ENCODE measurements around the gene FKBP9. TPM values are rescaled to one million over a fixed set of nuclear protein-coding genes. Genes with fewer than 3 reads are reported as not detected.
"Not testable (repeated sequence)": the region's sequence is repeated elsewhere in the genome, so short reads cannot be mapped to it uniquely, and the experiment has no call there.

The FKBP9 gene
- total and polyA plus RNA-seq, 11 donors: 37.1 to 146 (median 121) TPM

DNA sequence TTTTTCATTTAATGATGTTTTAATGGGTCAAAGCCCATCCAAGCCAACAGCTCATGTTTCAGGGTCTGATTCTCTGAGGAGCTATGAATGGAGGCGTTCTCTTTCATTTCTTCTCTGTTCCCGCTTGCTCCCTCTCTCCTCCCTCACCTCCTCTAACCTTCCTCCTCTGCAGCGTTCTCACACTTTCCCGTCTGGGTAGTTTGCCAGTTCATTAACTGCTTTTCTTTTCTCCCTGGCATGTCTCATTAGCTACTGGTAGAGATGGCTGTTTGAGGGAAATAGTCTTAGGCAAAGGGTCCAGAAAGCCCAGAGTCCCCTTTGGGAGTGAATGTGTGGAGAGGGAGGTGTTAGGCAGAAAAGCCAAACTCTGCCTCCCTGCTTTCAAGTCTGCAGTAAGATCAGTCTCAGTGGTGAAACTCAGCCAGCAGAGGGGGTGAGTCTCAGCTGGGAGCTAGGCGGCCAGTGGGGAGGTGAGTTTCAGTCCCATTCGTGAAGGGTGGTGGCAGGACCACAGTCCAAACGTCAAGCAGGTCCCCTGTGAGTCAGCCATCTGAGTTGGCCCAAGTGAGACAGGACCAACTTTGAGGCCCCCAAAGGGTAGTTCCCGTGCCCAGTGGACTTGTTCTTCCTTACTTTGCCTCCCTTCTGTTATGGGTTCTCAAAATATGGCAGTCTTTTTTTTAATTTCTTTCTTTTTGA lies 7.4 kb downstream of the FKBP9 start:
- Histone ChIP-seq H3K27ac (peak overlapping the region in 6 of 12 donors; percentile 24 to 56 (median 44)), H3K4me1 (peaks cover 0 to 28% (median 15%) of the 10 kb centered on the region in 12 donors), H3K4me3 (peak overlapping the region in 1 of 12 donors; percentile 4)
- DNase-seq; intact Hi-C loops (cut with DNase I); H3K27me3 ChIP-seq; H3K9me3 ChIP-seq; H3K36me3 ChIP-seq: not testable (repeated sequence)
- 22 to 27% (median 25%) methylated on average over 6 to 7 of the region's 8 CpGs for WGBS, 4 donors
- ATAC-seq: peak; percentile 39 to 87 (median 82)
- TF ChIP-seq, protein P1, sequence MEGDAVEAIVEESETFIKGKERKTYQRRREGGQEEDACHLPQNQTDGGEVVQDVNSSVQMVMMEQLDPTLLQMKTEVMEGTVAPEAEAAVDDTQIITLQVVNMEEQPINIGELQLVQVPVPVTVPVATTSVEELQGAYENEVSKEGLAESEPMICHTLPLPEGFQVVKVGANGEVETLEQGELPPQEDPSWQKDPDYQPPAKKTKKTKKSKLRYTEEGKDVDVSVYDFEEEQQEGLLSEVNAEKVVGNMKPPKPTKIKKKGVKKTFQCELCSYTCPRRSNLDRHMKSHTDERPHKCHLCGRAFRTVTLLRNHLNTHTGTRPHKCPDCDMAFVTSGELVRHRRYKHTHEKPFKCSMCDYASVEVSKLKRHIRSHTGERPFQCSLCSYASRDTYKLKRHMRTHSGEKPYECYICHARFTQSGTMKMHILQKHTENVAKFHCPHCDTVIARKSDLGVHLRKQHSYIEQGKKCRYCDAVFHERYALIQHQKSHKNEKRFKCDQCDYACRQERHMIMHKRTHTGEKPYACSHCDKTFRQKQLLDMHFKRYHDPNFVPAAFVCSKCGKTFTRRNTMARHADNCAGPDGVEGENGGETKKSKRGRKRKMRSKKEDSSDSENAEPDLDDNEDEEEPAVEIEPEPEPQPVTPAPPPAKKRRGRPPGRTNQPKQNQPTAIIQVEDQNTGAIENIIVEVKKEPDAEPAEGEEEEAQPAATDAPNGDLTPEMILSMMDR (IDR thresholded peaks at IDR 0.05): peak in 10 of 12 donors; percentile 14 to 43 (median 36)

DNA sequence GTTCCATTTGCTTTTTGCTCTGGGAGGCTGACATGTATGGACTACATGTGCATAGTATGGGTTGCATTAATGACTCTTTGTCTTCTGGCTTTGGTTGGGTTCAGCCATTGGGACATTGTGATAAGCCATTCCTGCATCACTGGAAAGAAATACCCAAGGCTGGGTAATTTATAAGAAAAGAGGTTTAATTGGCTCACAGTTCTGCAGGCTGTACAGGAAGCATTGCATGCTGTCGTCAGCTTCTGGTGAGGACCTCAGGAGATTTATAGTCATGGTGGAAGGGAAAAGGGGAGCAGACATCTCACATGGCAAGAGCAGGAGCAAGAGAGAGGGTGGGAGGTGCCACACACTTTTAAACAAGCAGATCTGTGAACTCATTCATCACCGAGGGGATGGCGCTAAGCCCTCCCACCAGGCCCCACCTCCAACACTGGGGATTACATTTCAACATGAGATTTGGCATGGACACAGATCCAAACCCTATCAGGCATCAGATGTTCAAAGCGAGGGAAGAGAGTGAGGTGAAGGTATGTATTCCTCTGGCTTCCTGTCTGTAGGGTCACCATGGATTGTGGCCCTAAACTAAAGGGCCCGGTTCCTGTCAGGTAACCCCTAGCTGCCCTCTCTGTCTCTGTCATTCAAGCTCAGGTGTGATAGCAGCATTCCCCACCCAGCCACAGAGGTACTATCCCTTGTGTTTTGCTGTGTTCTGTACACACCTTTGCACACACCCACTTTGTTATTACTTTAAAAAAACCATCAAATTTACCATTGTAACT lies 9.4 kb downstream of the FKBP9 start:
- H3K36me3 ChIP-seq; DNase-seq; H3K4me3 ChIP-seq; H3K27me3 ChIP-seq; ATAC-seq; intact Hi-C loops (cut with DNase I); H3K27ac ChIP-seq: not testable (repeated sequence)
- Histone ChIP-seq H3K4me1 (peaks cover 0 to 25% (median 17%) of the 10 kb centered on the region in 12 donors), H3K9me3 (peaks cover 0 to 11% (median 0%) of the 10 kb centered on the region in 12 donors)
- WGBS, 4 donors: 72 to 87% (median 76%) methylated on average over 3 to 4 of the region's 5 CpGs

DNA sequence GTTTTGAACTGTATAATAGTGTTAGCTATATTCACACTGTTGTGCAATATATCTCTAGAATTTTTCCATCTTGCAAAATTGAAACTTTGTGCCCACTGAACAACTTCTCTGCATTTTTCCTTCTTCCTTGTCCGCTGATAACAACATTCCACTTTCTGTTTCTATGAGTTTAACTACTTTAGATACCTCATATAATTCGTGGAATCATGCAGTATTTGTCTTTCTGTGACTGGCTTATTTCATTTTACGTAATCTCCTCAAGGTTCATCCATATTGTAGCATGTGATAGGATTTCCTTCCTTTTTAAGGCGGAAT lies 10.0 kb downstream of the FKBP9 start:
- H3K4me3 ChIP-seq; H3K36me3 ChIP-seq; H3K27ac ChIP-seq; intact Hi-C loops (cut with DNase I); ATAC-seq; H3K27me3 ChIP-seq; DNase-seq: not testable (repeated sequence)
- 66 to 84% (median 70%) methylated on average over 4 of the region's 4 CpGs for WGBS, 4 donors
- peaks cover 0 to 11% (median 0%) of the 10 kb centered on the region in 12 donors for H3K9me3 ChIP-seq
- H3K4me1 ChIP-seq: peaks cover 0 to 28% (median 20%) of the 10 kb centered on the region in 12 donors

DNA sequence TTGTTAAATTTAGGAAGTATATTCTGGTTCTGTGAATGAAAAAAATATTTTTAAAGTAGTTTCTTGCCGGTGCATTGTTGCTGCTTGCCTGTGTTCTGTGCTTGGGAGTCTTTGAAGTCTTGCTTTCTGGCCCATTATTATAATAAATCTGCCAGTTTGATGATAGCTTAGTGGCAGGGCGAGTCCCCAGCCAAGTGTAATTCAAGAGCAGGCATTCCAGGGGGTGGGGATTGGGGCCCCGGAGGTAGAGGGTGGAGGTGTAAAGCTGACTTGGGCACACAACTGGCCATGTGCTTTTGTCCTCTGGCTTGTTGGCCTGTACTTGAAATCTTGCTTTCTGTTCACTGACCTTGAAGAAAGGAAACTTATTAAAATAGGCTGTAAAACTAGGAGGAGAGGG lies 14.7 kb downstream of the FKBP9 start:
- Histone ChIP-seq H3K36me3 (peaks cover 0 to 21% (median 4%) of the 10 kb centered on the region in 9 donors), H3K9me3 (peaks cover 0 to 11% (median 0%) of the 10 kb centered on the region in 12 donors), H3K4me1 (peaks cover 0 to 17% (median 6%) of the 10 kb centered on the region in 12 donors), H3K27ac (peak overlapping the region in 6 of 12 donors; percentile 19 to 56 (median 42))
- H3K4me3 ChIP-seq; H3K27me3 ChIP-seq; DNase-seq; intact Hi-C loops (cut with DNase I): not testable (repeated sequence)
- WGBS, 4 donors: 18 to 37% (median 36%) methylated on average over 3 of the region's 3 CpGs
- ATAC-seq: peak; percentile 48 to 84 (median 58)

DNA sequence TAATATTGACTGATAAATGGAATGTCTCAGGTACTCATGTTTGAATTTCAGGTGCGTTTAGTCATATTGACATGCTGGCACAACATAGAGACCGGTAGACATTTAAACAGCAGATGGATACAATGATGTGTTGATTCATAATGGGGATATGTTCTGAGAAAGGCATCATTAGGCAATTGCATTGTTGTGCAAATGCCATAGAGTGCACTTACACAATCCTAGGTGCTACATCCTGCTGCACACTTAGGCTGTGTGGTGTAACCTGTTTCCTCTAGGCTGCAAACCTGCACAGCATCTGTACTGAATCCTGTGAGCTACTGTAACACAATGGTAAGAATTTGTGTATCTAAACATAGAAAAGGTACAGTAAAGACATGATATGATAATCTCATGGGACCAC lies 19.9 kb downstream of the FKBP9 start:
- H3K4me1 ChIP-seq; H3K4me3 ChIP-seq; H3K27ac ChIP-seq; DNase-seq; H3K27me3 ChIP-seq; H3K9me3 ChIP-seq; intact Hi-C loops (cut with DNase I): not testable (repeated sequence)
- peak in 1 of 4 donors; percentile 60 for ATAC-seq
- H3K36me3 ChIP-seq: peaks cover 0 to 56% (median 8%) of the 10 kb centered on the region in 9 donors
- WGBS, 4 donors: 83 to 97% (median 95%) methylated on average over 2 of the region's 2 CpGs

DNA sequence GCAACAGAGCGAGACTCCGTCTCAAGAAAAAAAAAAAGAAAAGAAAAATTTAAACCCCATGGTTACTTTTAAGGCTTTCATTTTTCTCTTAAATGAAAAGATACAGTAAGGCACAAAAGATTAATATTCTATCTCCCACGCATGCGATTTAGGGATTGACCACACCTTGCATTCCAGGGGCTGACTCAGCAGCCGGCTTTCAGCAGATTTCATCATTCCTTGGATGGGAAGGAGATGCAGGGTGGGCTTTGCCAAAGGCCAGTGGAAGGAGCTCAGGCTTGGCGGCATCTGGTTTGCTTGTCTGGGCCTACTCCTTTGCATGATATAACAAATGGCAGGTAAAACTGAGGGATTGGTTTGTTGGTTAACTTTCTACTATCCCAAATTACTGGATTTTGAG lies 22.0 kb downstream of the FKBP9 start:
- DNase-seq; H3K27me3 ChIP-seq; H3K27ac ChIP-seq; ATAC-seq; H3K4me1 ChIP-seq; intact Hi-C loops (cut with DNase I); H3K9me3 ChIP-seq; H3K4me3 ChIP-seq: not testable (repeated sequence)
- WGBS, 4 donors: 88 to 94% (median 90%) methylated on average over 6 of the region's 6 CpGs
- H3K36me3 ChIP-seq: peaks cover 0 to 69% (median 8%) of the 10 kb centered on the region in 9 donors

DNA sequence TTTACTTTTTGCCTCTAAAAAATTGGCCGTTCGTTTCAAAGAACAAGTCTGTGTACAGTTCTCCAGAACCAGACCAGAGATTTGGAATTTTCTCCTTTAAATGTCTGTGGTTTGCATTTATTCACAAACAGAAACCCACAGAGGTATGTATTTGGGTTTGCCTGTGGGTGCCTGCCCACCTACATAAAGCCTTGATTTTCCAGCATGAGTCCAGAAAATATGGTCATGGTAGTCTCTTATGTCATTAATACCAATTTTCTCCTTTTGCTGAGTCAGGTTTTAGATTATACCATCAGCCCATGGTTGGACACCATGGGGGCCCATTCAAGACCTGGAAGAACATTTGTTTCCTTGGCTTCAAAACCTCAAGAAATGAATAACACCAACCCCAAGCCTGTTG lies 22.7 kb downstream of the FKBP9 start:
- intact Hi-C loops (cut with DNase I); ATAC-seq; H3K27ac ChIP-seq; H3K4me1 ChIP-seq; H3K27me3 ChIP-seq; H3K9me3 ChIP-seq; DNase-seq; H3K4me3 ChIP-seq: not testable (repeated sequence)
- WGBS, 4 donors: no CpG with 5 or more reads among the region's 2 CpGs
- peaks cover 0 to 74% (median 8%) of the 10 kb centered on the region in 9 donors for H3K36me3 ChIP-seq

DNA sequence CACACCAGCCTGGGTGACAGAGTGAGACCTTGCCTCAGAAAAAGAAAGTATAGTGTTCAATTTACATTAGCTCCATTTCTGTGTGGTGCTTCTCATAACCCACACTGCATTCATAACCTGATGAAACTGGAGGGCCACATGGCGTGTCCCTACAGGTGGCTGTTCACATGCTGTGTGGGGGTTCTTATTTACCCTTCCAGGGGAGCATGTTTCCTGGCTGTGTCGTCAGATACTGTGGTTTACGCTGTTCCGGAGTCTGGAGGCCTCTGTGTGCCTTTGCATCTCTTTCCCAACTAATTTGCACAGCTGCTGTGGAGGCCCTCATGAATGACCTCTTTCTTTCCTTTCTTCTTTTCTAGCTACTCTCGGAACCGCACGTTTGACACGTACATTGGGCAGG lies 30.9 kb downstream of the FKBP9 start:
- intact Hi-C loops (cut with DNase I); DNase-seq; H3K27ac ChIP-seq; ATAC-seq; H3K27me3 ChIP-seq; H3K9me3 ChIP-seq; H3K4me3 ChIP-seq; H3K4me1 ChIP-seq: not testable (repeated sequence)
- 83 to 98% (median 94%) methylated on average over 8 of the region's 8 CpGs for WGBS, 4 donors
- peaks cover 0 to 66% (median 26%) of the 10 kb centered on the region in 9 donors for H3K36me3 ChIP-seq

DNA sequence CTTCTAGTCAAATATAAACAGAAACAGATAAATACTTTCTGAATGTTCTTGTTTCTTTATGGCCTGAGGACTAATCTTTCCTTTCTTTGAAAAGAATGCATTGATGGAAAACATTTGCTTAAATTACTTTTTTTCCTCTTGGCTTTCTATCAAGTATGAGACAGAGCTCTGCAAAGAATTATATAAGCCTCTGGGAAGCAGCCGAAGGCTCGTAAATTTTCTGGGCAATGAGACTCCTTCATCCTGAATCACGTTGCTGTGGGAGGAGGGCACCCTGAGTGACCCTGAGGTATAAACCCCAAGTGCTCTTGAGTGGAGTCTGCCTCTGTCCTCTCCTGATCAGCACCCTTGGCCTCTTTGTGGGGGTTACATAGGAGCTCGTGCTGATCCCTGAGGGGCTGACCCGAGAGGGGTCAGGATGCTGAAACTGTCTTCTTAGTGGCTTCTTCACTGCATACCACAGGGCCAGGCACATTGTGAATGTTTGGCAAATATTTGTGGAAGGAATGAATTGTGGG lies 33.9 kb downstream of the FKBP9 start:
- intact Hi-C loops (cut with DNase I); H3K4me3 ChIP-seq; H3K9me3 ChIP-seq; ATAC-seq; DNase-seq; H3K4me1 ChIP-seq; H3K27me3 ChIP-seq: not testable (repeated sequence)
- peak overlapping the region in 2 of 12 donors; percentile 23 to 52 for H3K27ac ChIP-seq
- WGBS, 4 donors: 45 to 58% (median 56%) methylated on average over 2 to 5 of the region's 5 CpGs; no CpG with 5 or more reads in 1 of the 4 donors
- peaks cover 0 to 40% (median 16%) of the 10 kb centered on the region in 9 donors for H3K36me3 ChIP-seq

All from heart left ventricle (tissue), 16 donors.